GM18499 (cell line): ENCODE measurements around the gene P4HTM.
A peak's percentile ranks its signal among the peaks of the same experiment; 100 is the strongest.

ENCODE experiments used
- ATAC-seq: cut with Tn5 transposase; IDR thresholded peaks from one replicate; pipeline ENCODE4 v1.9.1; 2021; ENCODE audit warnings: moderate number of reproducible peaks; ENCODE audit not compliant: insufficient read depth, unreplicated experiment

Gene P4HTM

GRCh38 chr3:49022688-49023171 lies 32.7 kb downstream of the P4HTM start:
- no peak for ATAC-seq

DNA sequence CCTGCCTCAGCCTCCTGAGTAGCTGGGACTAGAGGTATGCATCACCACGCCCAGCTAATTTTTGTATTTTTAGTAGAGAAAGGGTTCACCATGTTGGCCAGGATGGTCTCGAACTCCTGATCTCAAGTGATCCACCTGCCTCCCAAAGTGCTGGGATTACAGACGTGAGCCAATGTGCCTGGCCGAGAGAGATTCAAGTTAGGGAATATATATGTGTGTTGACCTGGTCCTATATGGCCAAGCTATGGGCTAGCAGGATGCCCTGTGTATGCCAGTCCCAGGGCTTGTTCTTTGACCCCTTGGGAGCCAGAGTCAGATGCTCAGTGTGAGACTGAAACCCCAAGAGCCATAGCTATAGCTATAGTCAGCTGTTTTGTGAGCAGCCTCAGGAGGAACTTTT lies 33.7 kb downstream of the P4HTM start:
- no peak for ATAC-seq

GRCh38 chr3:49024449-49024848 lies 34.4 kb downstream of the P4HTM start:
- ATAC-seq, result no peak

DNA sequence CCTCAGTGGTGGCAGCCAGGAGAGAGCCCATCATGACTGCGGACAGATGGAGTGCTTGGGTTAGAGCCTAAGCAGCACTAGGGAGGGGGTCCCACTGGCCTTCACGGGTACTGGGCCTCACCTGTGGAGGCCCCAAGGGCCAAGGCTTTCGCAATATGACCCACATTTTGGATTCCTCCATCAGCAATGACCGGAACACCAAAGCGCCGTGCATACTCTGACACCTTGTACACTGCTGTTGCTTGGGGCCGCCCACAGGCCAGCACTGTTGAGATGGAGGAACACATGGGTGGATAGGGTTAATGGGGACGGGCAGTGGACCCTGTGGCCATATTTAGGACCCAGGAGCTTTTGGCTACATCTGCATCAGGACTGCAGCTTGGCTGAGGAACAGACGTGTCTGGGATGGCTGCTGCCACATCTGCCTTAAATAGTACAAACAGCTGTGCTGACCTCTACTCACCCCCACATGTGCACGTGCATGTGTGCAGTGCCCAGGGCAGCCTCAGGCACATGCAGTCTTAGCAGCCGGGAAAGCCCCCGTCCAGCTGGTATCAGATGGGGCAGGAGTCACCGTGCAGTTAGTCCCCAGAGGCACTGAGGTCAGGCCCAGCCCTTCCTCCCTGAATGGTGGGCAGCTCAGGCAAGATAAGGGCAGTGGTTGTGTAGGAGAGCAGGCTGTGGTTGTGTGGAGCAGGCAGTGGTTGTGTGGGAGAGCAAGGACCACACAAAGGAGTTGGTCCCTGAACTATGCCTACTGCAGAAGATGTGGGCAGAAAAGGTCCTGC lies 35.2 kb downstream of the P4HTM start:
- no peak for ATAC-seq

DNA sequence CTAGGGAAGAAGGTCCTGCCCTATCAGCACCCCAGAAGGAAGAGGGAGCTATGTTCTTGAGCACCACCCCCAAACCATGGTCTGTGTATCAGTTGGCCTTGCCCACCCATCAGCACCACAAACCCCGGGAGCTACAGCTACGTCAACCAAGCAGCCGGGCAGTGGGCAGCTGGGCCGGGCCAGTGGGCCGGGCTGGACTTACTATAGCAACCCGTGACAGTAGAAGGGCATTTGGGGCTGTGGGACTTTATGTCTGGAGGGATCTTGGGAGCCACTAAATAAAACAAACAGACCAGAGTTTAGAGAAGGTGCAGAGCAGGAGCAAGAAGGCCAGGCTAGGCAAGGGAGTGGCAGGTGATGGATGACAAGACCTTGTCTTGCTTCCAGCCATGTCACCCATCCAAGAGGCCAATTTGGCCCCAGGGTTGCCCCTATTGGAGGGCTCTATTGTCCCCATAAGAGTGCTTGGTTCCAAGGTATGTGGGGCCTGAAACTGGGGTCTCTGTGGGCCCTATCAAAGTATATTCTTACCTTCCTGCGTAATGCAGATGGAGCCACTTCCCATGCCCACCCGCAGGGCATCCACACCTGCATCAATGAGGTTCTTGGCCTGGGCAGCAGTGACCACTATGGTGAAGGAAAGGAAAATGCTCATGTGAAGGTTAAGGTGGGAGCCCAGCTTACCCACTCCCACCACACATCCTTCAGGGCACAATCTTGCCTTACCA lies 35.9 kb downstream of the P4HTM start:
- no peak for ATAC-seq

- no peak for ATAC-seq
Observed at GRCh38 chr3:49026536-49026935, 36.5 kb downstream of the P4HTM start.

GRCh38 chr3:49027634-49028033 lies 37.6 kb downstream of the P4HTM start:
- ATAC-seq, result no peak

GRCh38 chr3:49028298-49028672 lies 38.2 kb downstream of the P4HTM start:
- no peak for ATAC-seq

DNA sequence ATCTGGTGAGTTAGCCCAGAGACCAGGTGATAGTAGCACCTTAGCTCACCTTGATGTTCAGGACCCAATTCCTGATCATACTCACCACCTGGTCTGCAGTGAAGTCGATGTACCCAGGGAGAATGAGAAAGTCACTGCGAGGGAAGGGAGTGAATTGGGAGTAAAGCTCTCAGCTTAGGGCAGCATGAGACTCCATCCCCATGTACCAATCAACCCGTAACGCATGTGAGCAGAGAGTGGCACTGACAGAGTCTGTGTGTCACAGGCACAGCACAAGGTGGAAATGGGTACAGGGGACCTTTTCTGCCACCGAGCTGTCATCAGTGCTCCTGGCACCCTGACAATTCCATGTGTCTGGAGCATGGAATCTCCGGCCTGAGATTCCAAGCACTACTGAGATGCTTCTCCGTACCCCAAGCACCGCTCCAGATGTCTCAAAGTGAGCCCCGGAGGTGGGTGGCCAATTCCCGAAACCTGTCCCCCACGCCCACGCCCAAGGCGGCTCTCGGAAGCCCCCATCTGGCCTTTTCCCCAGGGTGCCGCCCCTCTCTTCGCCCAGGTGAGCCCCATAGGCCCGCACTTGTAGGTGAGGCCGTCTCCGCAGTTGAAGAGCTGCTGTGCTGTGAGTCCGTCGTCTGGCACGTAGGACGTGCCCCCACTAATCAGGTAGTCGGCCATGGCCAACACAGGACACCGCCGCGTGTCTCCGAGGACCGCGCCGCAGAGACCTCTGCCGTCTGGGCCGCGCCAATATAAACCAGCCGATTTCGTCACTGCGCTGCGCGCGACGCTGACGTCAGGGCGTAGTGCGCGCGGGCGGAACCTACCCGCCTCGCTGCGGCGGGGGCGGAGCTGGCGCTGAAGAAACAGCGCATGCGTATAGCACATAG lies 38.9 kb downstream of the P4HTM start, which contains the start of gene IMPDH2:
TSS of gene IMPDH2 (minus strand) at position 726 of the 890 bp plus-strand sequence. CDS start at position 678, 48 bp downstream.
- peak; percentile 68 for ATAC-seq

- no peak for ATAC-seq
Observed at GRCh38 chr3:49029563-49029884, 39.5 kb downstream of the P4HTM start.

DNA sequence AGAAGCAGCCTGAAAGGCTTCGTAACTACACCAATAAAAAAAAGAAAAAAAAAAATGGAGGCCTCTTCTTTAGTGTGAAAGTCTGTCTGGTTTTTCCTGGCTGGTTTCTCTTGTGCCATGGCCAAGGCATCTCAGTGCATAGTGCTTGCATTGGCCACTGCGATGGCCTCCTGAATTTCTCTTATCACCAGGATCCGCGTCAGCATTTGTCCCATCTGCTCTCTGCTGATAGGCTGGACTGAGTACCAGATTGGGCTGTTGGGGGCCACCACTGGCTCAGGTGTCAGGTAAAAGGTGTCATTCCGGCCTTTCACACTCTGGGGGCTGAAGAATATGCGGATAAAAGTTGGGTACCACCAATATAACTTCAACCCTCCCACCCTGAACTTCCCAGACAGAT lies 40.3 kb downstream of the P4HTM start:
- ATAC-seq, result no peak

- no peak for ATAC-seq
Observed at GRCh38 chr3:49032646-49033304, 42.7 kb downstream of the P4HTM start.

DNA sequence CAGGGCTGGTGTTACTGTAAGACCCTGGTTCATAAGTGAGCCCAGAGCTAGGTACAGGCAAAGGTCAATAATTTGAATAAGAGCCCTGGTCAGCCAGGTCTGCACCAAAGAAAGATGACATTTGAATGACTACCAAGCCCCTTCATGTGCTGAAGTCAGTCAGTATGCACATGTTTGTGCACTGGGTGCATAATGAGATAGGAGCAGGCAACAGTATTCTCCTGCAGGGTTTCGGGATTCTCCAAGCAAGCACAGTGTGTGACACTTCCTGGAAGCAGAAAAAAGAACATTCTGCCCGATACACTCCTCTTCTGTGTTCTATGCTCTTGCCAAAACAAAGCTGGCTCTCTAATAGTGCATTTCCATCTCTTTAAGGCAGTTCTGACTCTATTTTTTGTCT lies 44.6 kb downstream of the P4HTM start:
- no peak for ATAC-seq

DNA sequence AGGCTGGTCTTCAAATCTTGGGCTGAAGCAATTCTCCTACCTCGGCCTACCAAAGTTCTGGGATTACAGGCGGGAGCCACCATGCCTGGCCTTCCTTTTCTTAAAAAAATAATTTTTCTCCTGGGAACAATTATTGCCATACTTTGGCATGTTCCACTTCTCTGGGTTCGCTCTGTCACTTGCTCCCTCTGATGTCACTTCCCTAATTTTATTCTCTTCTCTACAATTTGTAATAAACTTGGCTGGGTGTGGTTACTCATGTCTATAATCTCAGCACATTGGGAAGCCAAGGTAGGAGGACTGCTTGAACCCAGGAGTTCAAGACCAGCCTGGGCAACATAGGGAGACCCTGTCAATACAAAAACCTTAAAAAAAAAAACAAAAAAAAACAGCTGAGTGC lies 45.2 kb downstream of the P4HTM start:
- no peak for ATAC-seq

- ATAC-seq, result no peak
Observed at GRCh38 chr3:49053543-49053942, 63.5 kb downstream of the P4HTM start.

DNA sequence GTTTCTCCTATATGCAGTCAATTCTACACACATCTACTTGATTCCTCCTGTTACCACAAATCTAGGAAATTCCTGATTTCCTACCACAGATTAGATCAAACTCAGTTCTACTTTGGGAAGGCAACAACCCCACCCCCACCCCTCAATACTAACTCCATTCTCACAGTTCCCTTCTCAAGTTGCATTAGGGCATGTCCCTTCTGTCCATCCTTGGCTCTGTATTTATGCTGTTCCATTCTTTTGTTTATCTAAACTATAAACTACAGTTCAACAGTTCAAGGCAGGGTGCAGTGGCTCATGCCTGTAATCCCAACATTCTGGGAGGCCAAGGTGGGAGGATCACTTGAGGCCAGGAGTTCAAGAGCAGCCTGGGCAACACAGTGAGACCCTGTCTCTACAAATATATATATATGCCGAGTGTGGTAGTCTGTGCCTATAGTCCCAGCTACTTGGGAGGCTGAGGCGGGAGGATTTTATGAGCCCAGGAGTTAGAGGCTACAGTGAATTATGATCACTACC lies 64.4 kb downstream of the P4HTM start:
- ATAC-seq, result no peak
